Activated naive CD4-positive, alpha-beta T cell (primary cell): ENCODE data around the gene FAM171A2.
"Not testable (repeated sequence)": the region's sequence is repeated elsewhere in the genome, so short reads cannot be mapped to it uniquely, and the experiment has no call there.

Experiments
- DNase-seq, 4 experiments: peaks; one replicate each; lab custom pipeline; 2025; lab: John Stamatoyannopoulos, UW

FAM171A2 gene

DNA sequence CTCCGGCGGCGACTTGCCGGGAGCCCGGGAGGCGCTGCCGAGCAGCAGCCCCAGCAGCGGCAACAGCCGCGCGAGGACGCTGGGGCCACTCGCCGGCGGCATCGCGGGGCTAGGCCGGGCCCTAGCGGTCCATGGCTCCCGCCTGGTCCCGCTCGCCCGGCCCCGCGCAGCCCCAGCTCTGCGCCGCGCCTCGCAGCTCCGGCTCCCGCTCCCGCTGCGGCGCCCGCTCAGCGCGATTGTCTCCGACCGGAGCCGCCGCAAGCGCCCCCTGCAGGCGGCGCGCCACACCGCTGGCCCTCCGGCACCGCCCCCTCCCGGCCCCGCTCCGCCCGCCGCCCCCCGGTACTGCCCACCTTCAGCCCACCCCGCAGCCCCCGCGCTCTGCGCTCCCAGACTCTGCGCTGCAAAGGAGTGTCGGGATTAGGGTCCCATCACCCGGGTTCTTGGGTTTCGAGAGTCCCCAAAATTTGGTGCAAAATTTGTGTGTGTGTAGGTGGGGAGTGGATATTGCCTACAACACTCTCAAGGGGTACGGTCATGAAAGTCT is at the start of gene FAM171A2:
Gene FAM171A2 (minus strand): TSS at position 241 of the 547 bp plus-strand sequence. CDS start 139 bp downstream, at position 102.
- peak in 3 of 4 experiments; percentile 30 to 66 (median 31) for DNase-seq

DNA sequence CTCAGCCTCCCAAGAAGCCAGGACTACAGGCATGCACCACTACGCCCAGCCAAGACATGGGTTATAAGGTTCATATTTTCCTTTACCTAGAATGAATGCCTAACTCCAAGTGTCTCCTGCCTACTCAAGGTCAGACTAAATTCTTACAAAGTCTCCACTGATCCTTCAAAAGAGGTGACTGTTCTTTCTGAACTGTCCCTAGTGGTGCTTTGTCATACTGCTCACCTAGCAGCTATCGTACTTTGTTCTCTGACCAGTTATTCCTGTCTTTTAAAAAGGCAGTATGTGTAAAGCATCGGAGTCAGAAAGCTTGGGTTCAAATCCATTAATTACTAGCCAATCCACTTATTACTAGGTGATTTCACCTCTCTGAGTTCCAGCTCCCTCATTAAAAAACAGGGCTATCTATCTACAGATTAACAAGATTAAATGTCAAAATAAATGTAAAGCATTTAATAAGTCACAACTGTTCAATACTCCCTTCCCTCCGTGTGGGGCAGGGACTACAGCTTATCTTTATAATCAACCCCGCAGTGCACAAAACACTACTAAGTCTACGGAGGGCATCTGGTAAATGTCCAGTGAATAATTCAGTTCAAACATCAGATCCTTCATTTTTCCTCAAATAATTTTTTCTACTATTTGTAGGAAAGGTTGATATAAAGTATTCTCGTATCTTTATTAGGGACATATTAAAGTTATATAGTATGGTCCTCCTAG is 45.8 kb upstream of the FAM171A2 start:
- DNase-seq: no peak

DNA sequence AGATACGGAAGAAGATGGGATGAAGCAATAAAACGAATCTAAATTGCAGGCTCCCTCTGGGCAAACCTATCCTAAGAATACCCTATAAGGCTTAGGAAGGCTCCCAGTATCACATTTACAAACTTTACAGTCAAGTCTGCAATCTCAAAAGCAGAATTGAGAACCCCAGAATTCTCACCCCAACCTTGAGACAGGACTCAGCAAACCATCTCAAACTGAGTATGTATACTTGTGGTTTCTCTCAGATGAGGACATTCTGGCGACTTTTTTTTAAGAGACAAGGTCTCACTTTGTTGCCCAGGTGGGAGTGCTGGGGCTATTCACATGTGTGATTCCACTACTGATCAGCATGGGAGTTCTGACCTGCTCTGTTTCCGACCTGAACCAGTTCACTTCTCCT is 45.1 kb upstream of the FAM171A2 start:
- DNase-seq: no peak

DNA sequence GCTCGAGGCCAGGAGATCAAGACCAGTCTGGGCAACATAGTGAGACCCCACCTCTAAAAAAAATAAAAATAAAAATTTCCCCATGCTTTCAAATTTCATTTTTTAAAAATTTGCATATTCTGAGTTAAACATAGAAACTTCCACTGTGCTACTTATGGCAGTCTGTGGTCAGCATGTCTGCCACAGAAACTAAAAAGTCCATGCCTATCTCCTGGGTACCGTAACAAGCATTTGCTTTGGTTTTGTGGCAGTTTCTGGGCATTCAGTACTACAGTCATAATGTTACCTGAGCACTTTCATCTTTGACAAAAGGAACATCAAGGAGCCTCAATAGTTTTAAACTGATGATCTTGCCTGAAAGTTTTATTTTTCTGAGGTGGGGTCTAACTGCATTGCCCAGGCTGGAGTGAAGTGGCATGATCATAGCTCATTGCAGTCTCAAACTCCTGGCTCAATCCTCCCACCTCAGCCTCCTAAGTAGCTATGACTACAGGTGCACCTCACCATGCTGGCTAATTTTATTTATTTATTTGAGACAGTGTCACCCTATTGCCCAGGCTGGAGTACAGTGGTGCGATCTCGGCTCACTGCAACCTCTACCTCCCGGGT is 39.0 kb upstream of the FAM171A2 start:
- DNase-seq: no peak

DNA sequence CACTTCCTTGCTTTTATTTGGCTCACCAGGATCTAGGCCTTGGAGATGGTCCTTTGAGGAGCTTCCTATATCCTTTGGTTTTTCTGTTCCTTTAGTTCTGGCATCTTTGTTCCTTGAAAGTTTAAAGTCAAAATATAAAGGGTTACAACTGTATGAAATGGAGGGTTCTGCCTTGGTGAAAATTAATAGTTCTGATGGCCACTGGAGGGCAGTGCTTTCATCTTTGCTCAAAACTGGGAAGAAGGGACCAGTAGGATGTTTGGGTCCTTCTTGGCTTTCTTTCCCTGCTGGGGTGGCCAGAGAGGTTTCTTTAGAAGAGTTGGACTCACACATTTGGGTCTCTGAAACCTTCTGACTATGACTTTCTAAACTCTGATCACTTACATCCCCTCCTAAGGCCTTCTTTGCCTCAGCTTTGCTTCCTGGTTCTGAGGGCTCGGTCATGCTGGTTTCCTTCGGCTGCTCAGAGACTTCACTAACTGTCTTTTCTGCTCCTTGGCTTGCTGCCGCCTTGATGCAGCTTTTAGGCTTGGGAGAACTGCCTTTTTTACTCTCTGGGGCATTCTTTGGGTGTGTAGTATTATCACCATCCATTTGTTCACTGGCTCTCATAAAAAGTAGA is 36.7 kb upstream of the FAM171A2 start:
- no peak for DNase-seq

DNA sequence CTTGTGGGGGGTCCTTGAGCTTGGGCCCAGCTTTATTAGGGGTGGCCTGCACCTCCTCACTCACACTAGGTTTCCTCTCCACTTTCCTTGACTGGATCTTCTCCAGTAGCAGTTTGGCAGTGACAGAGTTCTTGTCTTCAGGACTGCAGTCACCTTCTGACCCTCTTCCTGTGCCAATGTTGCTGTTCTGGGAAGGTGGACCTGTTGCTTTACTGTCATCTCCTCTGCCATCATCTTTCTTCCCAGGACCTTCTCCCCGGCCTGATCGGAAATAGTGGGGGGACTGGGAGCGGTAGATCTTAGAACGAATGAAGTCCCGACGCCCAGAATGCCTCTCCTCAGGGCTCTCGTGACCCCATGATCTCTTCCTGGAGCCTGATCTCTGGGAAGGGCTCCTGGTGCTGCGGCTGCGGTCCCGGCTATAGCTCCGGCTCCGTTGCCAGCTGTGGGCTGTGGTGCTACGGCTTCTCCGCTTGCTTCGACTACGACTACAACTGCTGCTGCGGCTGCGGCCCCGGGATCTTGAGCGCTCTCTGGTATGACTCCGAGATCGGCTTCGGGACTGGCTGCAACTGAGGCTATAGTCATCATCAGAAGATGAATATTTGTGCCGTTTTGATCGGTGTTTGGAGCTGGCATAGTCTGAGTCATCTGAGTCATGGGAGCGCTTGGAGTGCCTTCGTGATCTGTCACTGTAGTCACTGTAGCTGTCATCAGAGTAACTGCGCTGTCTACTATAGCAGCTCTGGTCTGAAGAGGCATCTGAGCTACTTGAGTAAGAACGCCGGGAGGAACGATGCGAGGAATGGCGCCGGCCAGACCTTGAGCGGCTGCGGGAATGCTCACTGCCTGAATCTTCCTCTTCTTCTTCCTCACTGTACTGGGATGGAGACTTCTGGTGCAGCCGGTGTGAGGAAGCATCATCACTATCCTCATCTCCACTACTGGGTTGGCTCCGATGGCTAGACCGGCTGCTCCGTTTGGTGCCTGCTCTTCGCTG is 35.3 kb upstream of the FAM171A2 start:
- DNase-seq: no peak

DNA sequence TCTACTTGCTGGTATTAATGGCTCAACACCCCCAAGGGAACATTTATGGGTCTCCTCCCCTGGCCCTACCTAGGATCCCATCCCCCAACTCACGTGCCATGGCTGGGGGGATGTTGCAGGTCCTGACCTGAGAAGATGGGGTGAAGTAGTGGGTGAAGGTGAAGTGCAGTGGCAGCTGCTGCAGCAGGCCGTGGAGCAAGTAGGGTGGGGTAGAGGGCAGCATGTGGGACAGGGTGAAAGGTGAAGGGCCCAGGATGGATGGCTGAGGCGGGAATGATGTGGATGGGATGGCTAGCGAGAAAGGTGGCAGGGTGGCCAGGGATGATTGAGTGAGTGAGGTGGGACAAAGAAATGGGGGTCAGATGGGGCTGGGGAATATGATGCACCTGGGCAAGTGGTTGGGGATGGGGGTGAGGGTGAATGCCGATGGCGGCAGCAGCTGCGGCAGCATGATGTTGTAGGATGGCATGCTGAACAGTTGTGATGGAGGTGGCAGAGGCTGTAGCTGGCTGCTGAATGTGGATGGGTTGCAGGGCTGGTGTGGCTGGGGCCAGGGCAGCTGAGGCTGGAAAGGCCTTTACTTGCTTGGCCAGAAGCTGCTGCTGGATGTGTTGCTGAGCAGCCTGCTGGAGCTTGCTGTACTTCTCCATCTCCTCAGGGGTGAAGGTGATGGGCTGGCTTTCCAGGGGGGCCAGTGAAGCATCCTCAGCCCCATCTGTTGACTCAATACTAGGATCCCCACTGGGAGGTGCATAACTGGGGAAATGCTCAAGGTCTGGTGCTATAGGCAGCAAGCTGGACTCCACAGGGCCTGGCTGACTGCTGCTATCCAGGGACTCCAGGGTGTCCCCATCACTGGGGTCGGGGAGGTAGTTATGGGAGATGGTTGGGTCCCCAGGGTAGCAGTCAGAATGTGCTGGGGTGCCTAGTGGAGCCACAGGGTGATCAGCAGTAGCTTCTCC is 34.1 kb upstream of the FAM171A2 start:
- DNase-seq: no peak

DNA sequence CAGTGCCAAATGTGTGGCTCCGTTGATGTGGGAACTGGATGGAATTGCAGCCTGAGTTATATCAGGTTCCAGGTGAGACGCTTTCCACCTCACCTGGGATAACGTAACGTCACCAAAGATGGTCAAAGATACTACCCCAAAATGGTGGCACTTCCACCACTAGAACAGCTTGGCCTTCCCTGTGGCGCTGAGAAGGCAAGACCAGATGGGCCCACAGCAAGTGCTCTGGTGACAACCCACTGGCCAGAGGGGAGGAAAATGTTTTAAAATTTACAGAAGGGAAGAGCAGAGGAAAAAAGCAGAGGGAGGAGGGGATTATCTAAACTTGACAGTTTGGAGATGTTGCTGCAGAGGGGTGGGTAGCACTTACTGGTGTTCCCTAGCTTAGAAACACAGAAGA is 33.3 kb upstream of the FAM171A2 start:
- DNase-seq: no peak

DNA sequence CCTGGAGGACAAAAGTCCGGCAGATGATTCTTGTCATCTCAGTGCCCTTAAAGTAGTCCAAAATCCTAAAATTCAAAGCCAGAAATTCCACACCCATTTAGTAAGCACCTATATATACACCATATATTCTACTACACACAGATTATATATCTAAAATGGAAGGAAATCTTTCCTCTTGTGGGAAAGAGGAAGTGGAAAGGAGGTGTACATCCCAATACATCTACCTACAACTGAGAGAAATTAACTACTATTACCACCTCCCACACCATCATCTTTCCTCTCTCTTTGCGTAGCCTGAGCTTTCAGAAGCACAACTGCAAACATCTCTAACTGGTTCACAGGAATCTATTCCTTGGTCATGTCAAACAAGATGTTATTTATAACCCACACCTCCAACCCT is 31.2 kb upstream of the FAM171A2 start:
- DNase-seq: no peak

DNA sequence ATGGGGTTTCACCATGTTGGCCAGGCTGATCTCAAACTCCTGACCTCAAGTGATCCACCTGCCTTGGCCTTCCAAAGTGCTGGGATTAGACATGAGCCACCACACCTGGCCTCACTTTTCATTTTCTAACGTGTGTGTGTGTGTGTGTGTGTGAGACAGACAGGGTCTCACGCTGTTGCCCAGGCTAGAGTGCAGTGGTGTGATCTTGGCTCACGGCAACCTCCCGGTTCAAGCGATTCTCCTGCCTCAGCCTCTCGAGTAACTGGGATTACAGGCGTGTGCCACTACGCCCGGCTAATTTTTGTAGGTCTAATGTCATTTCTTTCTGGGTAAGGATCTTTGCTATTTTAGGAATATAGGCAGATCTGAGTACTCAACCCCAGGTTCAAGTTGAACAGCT is 30.5 kb upstream of the FAM171A2 start:
- not testable (repeated sequence) for DNase-seq

DNA sequence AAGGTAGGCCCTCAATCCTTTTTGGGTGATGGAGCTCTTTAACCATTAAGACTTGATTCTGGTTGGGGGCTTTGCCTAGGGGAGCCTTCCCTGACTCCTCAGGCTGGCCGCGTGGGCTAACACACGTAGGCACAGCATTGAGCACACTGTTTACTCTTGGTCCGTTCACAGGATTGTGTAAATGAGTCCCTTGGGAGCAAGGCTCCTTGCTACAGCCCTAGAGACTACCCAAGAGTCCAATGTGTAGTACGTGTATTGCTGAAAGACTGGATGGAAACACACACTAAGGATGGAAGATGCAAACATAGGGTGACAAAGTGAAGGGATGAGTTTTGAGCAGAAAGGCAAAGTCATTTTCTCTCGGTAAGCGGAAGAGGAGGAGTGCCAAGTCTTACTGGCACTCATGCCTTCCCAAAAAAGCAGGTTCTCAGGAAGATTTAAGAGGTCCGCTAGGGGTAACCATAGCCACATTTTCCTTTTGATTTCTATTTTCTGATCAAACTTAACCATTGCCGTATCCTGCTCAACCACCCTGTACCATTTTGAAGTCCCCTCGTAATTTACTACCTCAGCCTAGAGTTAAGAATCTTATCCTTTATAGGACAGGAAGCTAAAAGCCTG is 26.7 kb upstream of the FAM171A2 start:
- no peak for DNase-seq

DNA sequence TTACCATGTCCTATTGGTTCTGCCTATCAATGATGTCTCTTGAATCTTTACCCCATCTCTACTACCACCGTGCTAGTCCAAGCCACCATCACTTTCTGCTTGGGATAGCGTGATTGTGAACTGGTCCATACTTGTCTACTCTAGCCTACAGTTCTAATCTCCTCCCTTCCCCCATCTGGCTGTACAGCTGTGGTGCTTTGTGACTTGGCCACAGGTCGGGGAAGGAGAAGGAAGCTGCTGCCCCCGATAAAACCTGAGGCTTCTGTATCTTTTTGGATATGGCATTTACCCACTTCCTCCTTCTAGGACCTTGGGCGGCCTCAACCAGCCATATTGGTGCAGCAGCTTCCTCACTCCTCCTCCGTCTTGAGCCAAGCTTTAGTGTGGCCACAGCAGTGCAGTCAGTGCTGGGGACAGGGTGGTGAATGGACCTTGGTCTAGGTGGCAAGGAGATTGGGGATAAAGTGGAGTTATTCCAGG is 26.1 kb upstream of the FAM171A2 start:
- no peak for DNase-seq

DNA sequence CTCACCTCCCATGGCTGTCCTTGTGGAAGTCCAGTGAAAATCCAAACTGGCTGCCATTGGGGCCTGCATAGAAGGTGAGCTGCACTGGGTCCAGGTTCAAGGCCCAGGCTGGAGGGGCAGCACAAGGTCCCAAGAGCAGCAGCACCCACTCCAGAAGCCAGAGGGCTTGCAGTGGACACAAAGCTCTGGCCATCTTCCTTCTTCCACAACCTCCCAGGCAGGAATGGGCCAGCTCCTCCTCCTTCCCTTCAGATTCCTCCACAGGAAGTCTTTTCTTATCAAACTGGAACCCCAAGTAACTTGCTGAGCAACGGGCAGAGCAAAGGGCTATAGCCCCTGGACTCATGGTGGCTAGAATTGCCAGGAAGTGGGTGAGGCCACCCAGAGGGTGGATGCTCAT is 25.6 kb upstream of the FAM171A2 start, which contains the start of gene ITGA2B:
Gene ITGA2B (minus strand): TSS at position 369 of the 400 bp plus-strand sequence. CDS start 176 bp downstream, at position 193.
- DNase-seq: no peak

DNA sequence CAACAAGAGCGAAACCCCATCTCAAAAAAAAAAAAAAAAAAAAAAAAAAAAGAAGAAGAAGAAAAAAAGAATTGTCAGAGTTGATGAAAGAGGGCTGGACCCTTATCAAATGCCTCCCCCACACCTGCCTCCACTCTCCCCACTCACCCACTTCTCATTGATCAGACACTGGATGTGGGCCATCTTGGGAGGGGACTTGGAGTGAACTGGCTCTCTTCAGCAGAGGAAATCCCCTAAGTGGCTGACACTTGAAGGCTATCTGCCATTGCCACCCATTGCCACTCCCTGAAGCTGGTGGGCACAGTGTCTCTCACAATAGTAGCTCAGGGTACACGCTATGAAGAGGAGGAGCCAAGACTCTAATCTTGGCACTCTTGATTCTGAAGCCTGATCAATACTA is 24.2 kb upstream of the FAM171A2 start:
- DNase-seq: no peak

DNA sequence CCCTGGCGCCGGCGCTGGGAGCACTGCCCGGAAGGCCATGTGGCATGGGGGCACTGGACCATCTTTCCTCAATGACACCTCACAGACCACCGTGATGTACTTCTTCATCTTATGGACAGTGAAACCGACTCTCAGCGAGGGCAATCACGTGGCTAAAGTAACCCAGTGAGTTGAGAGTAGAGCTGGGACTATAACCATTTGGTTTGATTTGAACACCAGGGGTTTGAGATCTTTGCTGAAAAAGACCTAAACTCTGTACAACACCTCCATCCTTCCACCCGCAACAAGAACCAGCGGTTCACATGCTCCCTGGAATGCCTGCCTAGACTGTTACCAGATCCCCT is 22.5 kb upstream of the FAM171A2 start:
- DNase-seq: no peak

DNA sequence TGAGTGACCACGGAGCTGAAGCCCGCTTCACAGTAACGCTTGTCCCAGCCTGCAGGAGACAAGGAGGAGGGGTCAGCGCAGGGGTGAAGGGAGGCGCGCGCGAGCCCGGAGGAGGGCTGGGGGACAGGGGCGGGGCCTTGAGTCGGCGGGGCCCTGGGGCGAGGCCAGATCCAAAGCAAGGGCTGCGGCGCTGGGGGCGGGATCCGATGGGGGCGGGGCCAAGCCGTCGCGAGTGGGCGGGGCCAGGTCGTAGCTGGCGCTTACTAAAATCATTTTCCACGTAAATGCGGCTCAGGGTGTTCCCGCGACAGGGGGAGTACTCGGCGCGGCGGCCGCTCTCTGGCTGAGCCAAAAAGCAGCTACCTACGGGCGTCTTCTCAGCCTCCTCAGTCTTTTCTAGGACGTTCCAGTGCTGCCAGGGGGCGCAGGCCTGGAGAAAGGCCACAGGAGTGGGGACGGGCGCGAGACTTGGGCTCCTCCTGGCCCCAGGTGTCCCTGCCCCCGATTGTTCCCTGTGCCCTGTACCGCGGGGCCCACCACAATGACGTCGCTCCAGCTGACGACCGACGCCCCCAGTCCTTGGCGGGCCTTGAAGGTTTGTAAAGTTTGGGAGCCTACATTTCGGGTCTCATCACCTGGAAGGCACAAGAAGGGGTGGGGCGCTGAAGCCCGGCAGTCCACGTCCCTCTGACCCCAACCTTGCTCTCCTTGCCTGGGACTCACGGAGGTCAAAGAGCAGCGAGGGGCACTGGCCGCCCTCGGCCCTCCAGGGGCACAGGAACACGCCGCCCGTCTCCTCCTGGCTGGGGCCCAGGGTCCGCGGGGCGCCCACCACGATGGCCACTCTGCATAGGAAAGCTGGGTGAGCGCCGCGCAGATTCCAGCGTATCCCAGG is 21.9 kb upstream of the FAM171A2 start:
- peak; percentile 72 to 81 (median 78) for DNase-seq

DNA sequence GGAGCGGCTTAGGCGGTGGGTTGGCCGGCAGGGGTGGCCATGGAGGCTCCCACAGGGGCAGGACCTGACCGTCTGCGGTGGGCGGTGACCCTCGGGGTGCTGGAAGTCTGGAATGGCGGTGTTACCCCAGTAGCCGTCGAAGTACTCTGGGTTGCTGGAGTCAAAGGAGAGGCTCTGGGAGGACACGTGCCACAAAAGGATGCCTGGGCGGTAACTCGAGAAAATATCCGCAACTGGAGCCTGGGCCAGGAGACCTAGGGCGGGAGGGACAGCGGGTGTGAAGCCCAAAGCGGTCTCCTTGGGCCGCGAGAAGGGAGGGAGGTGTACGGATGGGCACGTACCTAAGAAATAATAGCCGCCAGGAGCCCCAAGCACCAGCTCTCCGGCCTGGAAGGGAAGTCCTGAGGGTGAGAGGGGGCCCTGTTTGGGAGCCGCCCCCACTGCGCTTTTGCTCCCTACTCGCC is 21.2 kb upstream of the FAM171A2 start:
- DNase-seq: no peak

DNA sequence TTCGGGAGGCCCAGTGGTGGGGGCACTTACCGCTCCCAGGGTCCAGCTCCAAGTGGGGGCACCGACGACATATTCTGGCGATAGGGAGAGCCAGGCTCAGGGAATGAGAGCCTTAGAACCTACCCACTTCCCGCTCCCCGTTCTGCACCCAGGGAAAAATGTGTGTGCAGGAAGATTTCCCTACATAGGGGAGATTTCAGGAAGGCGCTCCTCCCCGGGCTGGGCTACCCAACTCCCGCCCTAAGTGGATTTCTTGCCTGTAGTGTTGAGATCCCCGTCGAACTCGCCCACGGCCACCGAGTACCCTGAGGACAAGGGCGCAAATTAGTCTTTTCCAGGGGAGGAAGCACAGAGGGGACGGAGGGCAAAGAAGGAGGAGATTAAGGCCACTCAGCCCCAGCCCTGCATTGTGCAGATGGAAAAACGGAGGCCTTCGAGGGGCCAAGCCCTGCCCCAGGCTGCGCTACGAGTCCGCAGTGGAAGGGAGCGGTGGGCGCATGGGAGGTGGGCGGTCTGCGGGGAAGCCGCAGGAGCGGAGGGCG is 20.7 kb upstream of the FAM171A2 start:
- DNase-seq: no peak
